Measurements from ENCODE around the gene FNDC3B. TPM values are rescaled to one million over a fixed set of nuclear protein-coding genes. Genes with fewer than 3 reads are reported as not detected.
A peak's percentile ranks its signal among the peaks of the same experiment; 100 is the strongest.

FNDC3B gene
- total and polyA plus RNA-seq, 5 experiments from 2014 or later, result 6.5 to 20.6 (median 8.8) TPM

DNA sequence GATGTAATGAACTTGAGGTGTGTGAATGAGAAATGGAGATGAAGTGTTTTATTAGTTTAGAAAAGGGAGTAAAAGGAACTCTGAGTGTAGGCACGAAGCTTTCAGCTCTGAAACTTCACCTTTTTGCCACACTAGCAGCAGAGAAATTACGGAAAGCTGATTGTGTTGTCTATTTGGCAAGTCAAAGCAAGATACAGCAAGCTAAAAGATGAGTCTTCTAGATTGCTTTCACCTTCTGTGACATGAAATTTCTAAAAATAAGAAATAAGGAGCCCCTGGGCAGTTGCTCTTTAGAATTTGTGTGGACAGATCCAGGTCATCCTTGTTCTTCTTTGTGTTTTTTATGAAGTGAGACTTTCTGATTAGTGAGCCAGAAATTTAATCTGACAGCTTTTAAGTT is 143.4 kb downstream of the FNDC3B start:
- no peaks in the 10 kb centered on the region for H3K27me3 Mint-ChIP-seq
- H3K4me1 Mint-ChIP-seq, result peaks cover 10 to 34% (median 17%) of the 10 kb centered on the region in 4 donors
- no peak for DNase-seq
- no peaks in the 10 kb centered on the region for H3K9me3 Mint-ChIP-seq
- POLR2A ChIA-PET, result no interaction called here
- H3K27ac Mint-ChIP-seq, result peak overlapping the region in 4 of 10 donors; percentile 0 to 50 (median 12)
- no peak for ATAC-seq
- H3K36me3 Mint-ChIP-seq, result peaks cover 0 to 7% (median 5%) of the 10 kb centered on the region in 3 donors
- H3K4me3 Mint-ChIP-seq, result no peak overlapping the region

DNA sequence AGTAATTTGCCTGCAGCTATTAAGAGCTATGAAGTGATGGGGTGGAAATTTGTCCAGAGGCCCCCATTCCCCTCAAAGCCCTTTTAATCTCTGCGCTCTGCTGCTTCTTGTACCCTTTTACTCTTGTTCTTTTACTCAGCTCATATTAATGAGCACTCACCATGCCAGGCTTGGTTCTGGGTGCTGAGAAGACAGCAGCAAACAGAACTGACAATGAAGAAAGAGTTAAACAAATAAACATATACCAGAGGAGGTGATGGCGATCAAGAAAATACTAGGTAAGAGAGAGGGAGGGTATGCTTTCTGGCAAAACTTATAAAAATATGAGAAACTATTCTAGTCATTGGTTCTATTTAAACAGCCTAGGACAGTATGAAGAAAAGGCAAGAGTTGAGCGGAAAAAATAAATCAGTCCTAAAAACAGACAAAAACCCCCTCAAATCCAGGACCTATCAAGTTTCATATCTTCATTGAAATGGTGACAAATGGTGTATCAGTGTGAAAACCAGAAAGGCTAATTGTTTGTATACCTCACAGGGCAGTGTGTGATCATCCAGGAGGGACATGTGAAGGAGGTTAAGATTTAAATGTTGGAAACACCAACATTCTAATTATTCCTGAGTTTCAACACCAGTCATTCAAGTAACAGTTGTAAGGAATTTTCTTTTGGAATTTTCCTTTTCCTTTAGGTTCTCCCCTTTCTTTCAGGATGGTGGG is 144.9 kb downstream of the FNDC3B start:
- Mint-ChIP-seq H3K27ac (peak overlapping the region in 3 of 10 donors; percentile 1 to 50 (median 16)), H3K36me3 (peaks cover 0 to 7% (median 2%) of the 10 kb centered on the region in 3 donors), H3K9me3 (peaks cover 0 to 1% (median 0%) of the 10 kb centered on the region in 9 donors), H3K27me3 (no peaks in the 10 kb centered on the region), H3K4me1 (peaks cover 10 to 30% (median 17%) of the 10 kb centered on the region in 4 donors), H3K4me3 (no peak overlapping the region)
- DNase-seq (no peak), ATAC-seq (no peak)
- POLR2A ChIA-PET, result no interaction called here

DNA sequence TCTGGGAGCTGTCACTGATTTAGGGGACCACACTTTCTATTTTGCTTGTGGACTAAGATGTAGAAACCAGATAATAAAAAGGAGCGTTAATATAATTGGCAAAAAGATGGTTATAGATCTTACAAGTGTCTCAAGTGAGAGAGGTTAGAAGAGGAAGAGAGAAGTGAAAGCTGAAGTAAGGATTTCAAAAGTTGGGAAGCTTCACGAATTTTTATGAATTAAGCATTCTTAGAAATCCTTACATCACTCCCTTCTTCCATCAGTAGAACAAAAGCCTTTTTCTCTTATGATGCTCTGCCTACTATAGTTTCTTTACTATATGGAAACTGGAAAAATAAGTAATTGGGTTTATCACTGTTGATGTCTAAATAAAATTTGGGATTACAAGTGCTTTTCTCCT is 146.5 kb downstream of the FNDC3B start:
- Mint-ChIP-seq H3K27ac (no peak overlapping the region), H3K4me1 (peaks cover 6 to 19% (median 13%) of the 10 kb centered on the region in 4 donors), H3K36me3 (no peaks in the 10 kb centered on the region), H3K9me3 (peaks cover 0 to 1% (median 0%) of the 10 kb centered on the region in 9 donors), H3K27me3 (no peaks in the 10 kb centered on the region), H3K4me3 (no peak overlapping the region)
- no peak for ATAC-seq
- POLR2A ChIA-PET, result no interaction called here
- no peak for DNase-seq

DNA sequence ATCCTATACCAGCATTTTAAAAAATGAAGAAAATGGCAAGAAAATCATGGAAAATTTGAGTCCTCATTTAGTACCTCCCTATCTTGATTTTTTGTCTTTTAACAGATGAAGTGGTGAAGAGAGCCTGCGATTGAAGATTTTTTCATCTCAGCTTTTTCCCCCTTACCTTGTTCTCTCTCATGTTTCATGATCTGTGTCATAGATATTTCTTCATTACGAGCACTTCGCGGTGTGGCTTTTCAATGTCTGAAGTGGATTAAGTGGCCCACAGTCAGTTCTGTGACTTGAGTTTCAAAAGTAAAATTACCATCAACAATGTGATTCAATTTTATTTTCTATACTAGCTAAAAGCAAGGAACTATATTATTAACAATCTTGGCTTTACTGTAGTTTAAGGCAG is 147.2 kb downstream of the FNDC3B start:
- no peak overlapping the region for H3K27ac Mint-ChIP-seq
- DNase-seq (no peak), ATAC-seq (no peak)
- peaks cover 0 to 1% (median 0%) of the 10 kb centered on the region in 9 donors for H3K9me3 Mint-ChIP-seq
- H3K4me3 Mint-ChIP-seq, result no peak overlapping the region
- H3K36me3 Mint-ChIP-seq, result no peaks in the 10 kb centered on the region
- peaks cover 6 to 17% (median 13%) of the 10 kb centered on the region in 4 donors for H3K4me1 Mint-ChIP-seq
- no peaks in the 10 kb centered on the region for H3K27me3 Mint-ChIP-seq
- POLR2A ChIA-PET, result no interaction called here

DNA sequence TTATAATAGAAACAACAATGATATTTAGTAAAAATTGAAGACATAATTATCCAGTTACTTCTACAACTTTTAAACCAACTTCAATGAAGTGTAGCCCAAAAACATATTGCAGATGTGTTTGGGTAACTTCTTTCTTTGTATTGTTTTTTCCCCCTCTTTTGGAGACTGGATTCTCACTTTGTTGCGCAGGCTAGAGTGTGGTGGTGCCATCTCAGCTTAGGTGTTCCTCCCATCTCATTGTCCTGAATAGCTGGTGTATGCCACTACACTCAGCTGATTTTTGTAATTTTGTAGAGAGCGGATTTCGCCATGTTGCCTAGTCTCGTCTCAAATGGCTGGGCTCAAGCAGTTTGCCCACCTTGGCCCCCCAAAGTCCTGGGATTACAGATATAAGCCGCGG is 148.1 kb downstream of the FNDC3B start:
- no peak overlapping the region for H3K27ac Mint-ChIP-seq
- no peaks in the 10 kb centered on the region for H3K36me3 Mint-ChIP-seq
- no peak overlapping the region for H3K4me3 Mint-ChIP-seq
- peaks cover 0 to 1% (median 0%) of the 10 kb centered on the region in 9 donors for H3K9me3 Mint-ChIP-seq
- POLR2A ChIA-PET, result no interaction called here
- peaks cover 4 to 10% (median 6%) of the 10 kb centered on the region in 4 donors for H3K4me1 Mint-ChIP-seq
- DNase-seq, result no peak
- no peaks in the 10 kb centered on the region for H3K27me3 Mint-ChIP-seq
- no peak for ATAC-seq

DNA sequence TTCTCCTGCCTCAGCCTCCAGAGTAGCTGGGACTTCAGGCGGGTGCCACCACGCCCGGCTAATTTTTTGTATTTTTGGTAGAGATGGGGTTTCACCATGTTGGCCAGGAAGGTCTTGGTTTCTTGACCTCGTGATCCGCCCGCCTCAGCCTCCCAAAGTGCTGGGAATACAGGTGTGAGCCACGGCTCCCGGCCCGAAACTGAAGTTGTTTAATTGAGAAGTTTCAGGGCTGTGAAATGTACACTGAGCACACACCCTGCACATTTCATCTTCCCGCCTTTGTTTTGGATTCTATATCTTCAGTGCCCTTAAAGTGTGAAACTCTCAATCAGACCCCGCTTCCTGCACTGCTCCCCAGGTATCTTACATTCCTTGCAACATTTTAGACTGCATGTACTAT is 149.1 kb downstream of the FNDC3B start:
- peak overlapping the region in 1 of 10 donors; percentile 4 for H3K27ac Mint-ChIP-seq
- ATAC-seq, result no peak

DNA sequence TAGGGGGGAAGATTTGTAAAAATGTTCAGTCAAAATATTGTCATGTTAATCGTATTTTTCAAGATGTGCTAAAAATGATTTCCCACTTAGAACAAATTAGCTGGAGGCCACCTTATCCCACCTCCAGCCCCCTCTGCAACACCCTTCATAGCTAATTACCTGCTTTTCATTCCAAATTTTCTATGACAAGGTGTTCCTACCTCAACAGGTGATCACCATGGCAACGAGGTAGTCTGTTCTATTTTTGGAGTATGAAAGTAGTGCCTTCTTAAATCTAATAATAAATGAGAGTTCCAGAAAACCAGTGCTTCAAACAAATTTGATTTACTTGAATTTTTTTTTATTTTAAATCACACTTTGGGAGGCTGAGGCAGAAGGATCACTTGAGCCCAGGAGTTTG is 149.8 kb downstream of the FNDC3B start:
- H3K4me3 Mint-ChIP-seq, result no peak overlapping the region
- POLR2A ChIA-PET, result no interaction called here
- DNase-seq, result no peak
- H3K27ac Mint-ChIP-seq, result no peak overlapping the region
- no peak for ATAC-seq
- peaks cover 0 to under 1% (median under 1%) of the 10 kb centered on the region in 3 donors for H3K36me3 Mint-ChIP-seq
- H3K4me1 Mint-ChIP-seq, result peaks cover 5 to 10% (median 8%) of the 10 kb centered on the region in 4 donors
- H3K27me3 Mint-ChIP-seq, result no peaks in the 10 kb centered on the region
- peaks cover 0 to 1% (median 0%) of the 10 kb centered on the region in 9 donors for H3K9me3 Mint-ChIP-seq

More for the DNA sequence above, 149.1 kb downstream of the FNDC3B start:
- Mint-ChIP-seq H3K4me1 (peaks cover 2 to 9% (median 6%) of the 10 kb centered on the region in 4 donors), H3K36me3 (no peaks in the 10 kb centered on the region), H3K4me3 (no peak overlapping the region), H3K27me3 (no peaks in the 10 kb centered on the region), H3K9me3 (peaks cover 0 to 1% (median 0%) of the 10 kb centered on the region in 9 donors)
- POLR2A ChIA-PET, result no interaction called here
- DNase-seq, result no peak

DNA sequence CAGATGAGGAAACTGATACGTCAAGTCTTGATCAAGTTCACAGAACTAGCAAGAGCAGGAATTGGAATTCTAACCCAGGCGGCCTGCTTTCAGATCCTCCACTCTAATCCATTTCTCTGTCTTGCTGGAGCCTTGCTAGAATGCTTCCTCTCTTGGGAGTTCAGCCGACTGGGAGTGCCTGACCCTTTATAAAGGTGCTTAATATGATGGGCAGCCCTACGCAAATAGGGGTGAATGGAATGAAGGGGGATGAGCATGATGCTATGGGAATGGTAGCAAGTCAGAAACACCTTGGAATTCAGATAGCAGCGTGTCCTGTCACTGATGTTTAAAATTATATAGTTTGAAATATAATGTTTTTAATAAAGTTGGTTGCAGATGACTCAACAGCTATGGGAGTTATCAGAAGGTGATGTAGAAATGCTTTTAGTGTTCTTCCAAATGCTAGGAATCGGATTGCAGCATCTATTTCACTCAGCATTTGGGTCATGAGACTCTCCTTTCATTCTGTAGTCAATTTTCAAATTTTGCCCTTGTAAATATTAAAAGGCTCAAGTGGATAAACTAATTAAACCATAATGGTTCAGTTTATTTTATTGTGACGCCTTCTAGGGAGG is 150.7 kb downstream of the FNDC3B start:
- H3K36me3 Mint-ChIP-seq, result peaks cover 0 to 4% (median 3%) of the 10 kb centered on the region in 3 donors
- DNase-seq (no peak), ATAC-seq (no peak)
- peaks cover 0 to 1% (median 0%) of the 10 kb centered on the region in 9 donors for H3K9me3 Mint-ChIP-seq
- H3K4me1 Mint-ChIP-seq, result peaks cover 5 to 14% (median 8%) of the 10 kb centered on the region in 4 donors
- no peaks in the 10 kb centered on the region for H3K27me3 Mint-ChIP-seq
- no peak overlapping the region for H3K27ac Mint-ChIP-seq
- no peak overlapping the region for H3K4me3 Mint-ChIP-seq
- POLR2A ChIA-PET, result no interaction called here

DNA sequence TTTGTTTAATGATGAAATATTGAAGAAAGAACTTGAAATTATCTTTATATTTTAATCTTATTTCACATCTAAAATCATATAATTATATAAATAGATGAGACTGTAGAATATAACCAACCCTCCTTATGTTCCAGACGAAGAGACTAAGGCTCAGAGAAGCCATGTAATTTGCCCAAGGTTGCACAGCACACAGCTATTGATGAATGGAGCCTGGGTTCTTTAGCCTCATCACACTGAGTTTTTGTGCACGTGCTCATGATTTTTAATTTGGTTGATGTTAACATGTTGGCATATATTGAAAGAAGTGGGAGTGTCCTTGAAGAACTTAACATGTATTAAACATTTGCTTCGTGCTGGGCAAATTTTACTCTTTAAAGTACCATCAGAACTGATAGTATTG is 151.6 kb downstream of the FNDC3B start:
- Mint-ChIP-seq H3K27me3 (no peaks in the 10 kb centered on the region), H3K36me3 (peaks cover 0 to 4% (median 3%) of the 10 kb centered on the region in 3 donors), H3K27ac (peak overlapping the region in 1 of 10 donors; percentile 7), H3K4me3 (no peak overlapping the region), H3K9me3 (peaks cover 0 to 1% (median 0%) of the 10 kb centered on the region in 9 donors), H3K4me1 (peaks cover 5 to 11% (median 8%) of the 10 kb centered on the region in 4 donors)
- no peak for DNase-seq
- no peak for ATAC-seq
- POLR2A ChIA-PET, result no interaction called here

DNA sequence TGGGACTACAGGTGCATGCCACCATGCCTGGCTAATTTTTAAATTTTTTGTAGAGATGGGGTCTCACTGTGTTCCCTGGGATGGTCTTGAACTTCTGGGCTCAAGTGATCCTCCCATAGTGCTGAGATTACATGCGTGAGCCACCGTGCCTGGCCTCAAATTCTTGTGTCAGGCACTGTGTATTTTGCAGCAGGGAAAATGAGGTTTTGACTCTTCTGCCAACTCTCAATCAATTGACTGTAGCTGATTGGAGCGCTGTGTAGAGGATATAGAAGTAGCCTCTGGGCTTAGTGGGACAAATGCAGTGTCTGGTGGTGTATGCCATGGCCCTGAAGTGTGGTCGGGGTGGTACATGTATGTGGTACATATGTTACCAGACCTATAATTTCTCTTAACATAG is 152.3 kb downstream of the FNDC3B start:
- Mint-ChIP-seq H3K36me3 (peaks cover 0 to 4% (median 3%) of the 10 kb centered on the region in 3 donors), H3K4me1 (peaks cover 5 to 11% (median 8%) of the 10 kb centered on the region in 4 donors), H3K27ac (no peak overlapping the region), H3K4me3 (no peak overlapping the region), H3K27me3 (no peaks in the 10 kb centered on the region), H3K9me3 (peaks cover 0 to 1% (median 0%) of the 10 kb centered on the region in 9 donors)
- POLR2A ChIA-PET, result no interaction called here
- DNase-seq (no peak), ATAC-seq (no peak)

DNA sequence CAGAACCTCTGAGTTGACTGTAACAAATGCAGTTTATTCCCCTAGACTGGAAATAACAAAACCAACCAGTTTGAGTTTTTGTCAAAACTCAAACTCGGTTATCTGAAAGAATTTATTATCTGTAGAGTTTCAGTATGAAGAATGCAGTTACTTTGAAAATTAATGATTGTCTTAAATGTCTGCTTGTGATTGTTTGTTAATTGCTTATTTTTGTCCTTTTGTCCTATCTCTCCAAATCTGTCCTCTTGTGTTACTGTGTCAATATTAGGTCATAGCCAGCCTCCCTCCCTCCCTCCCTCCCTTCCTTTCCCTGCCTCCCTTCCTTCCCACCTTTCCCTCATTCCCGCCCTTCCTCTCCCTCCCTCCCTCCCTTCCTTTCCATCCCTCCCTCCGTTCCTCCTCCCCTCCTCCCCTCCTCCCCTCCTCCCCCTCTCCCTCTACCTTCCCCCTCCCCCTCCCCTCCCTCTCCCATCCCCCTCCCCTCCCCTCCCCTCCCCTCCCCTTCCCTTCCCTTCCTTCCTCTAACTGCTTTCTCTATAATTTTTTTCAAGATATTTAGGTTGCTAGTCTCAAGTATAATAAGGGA is 153.5 kb downstream of the FNDC3B start:
- POLR2A ChIA-PET, result no interaction called here
- no peaks in the 10 kb centered on the region for H3K27me3 Mint-ChIP-seq
- H3K4me1 Mint-ChIP-seq, result peaks cover 5 to 11% (median 8%) of the 10 kb centered on the region in 4 donors
- peaks cover 0 to 4% (median 3%) of the 10 kb centered on the region in 3 donors for H3K36me3 Mint-ChIP-seq
- ATAC-seq, result no peak
- H3K4me3 Mint-ChIP-seq, result no peak overlapping the region
- DNase-seq, result no peak
- peaks cover 0 to 1% (median 0%) of the 10 kb centered on the region in 9 donors for H3K9me3 Mint-ChIP-seq
- no peak overlapping the region for H3K27ac Mint-ChIP-seq

DNA sequence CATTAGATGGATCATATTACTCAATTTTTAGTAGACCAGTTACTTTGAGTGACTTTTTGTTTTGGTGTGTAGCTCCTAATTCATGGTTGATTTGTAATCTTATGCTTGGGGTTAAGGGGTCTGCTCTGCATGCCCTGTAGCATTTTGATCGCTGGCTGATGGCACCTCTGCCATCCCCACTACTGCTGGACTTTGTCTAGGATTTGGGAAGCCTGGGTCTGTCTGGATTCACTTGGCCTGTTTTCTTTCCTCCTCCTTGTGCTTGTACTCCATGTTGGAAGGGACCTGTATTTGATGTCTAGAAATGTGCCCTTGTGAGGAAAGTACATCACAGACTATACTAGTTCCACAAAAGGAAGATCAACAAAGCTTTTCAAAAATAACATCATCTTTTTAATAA is 154.1 kb downstream of the FNDC3B start:
- POLR2A ChIA-PET, result no interaction called here
- ATAC-seq (no peak), DNase-seq (no peak)
- Mint-ChIP-seq H3K27me3 (no peaks in the 10 kb centered on the region), H3K4me3 (no peak overlapping the region), H3K27ac (peak overlapping the region in 1 of 10 donors; percentile 28), H3K36me3 (peaks cover 0 to 8% (median 3%) of the 10 kb centered on the region in 3 donors), H3K4me1 (peaks cover 5 to 11% (median 8%) of the 10 kb centered on the region in 4 donors), H3K9me3 (peaks cover 0 to 4% (median 0%) of the 10 kb centered on the region in 9 donors)

All from naive thymus-derived CD8-positive, alpha-beta T cell (primary cell).